ENCODE measurements around the gene TASP1. TPM values are rescaled to one million over a fixed set of nuclear protein-coding genes. Genes with fewer than 3 reads are reported as not detected.

Gene TASP1
- total and polyA plus RNA-seq, 2 experiments from 2014 or later = 7.6 to 8.4 TPM

- H3K79me2 ChIP-seq (ENCODE audit: insufficient read depth) = no peaks in the 10 kb centered on the region
- no peaks in the 10 kb centered on the region for H3F3A ChIP-seq (ENCODE audit: insufficient read depth)
- no peak overlapping the region for H3K4me2 ChIP-seq (ENCODE audit: unreplicated experiment)
- DNase-seq = no peak
- no peaks in the 10 kb centered on the region for H3K9me3 ChIP-seq (ENCODE audit: low read depth)
- H3K9me2 ChIP-seq (ENCODE audit: insufficient read depth) = no peaks in the 10 kb centered on the region
- no peak overlapping the region for H3K27ac ChIP-seq
- H4K20me1 ChIP-seq (ENCODE audit: insufficient read depth) = no peaks in the 10 kb centered on the region
- H3K9ac ChIP-seq = no peak overlapping the region
- no peaks in the 10 kb centered on the region for H3K4me1 ChIP-seq (ENCODE audit: insufficient read depth)
- H3K27me3 ChIP-seq (replicated peaks; ENCODE audit: insufficient read depth) = peaks cover 12% of the 10 kb centered on the region; the same call in 1 of the 2 replicates
- in situ Hi-C loops (cut with MboI) = no loop called here
- no peak overlapping the region for H3K4me3 ChIP-seq
- H3K36me3 ChIP-seq (ENCODE audit: low read depth) = no peaks in the 10 kb centered on the region
- TF ChIP-seq EZH2phosphoT487 (IDR thresholded peaks at IDR 0.05; ENCODE audit: insufficient read depth, low read depth) = no peak
- no peak overlapping the region for H2AFZ ChIP-seq
- WGBS, 2 experiments (ENCODE audit: low coverage in 1 of 2, low lambda C conversion rate in 2 of 2, missing lambda C conversion rate in 2 of 2) = 26 to 39% methylated on average over 1 of the region's 1 CpG
These were observed 45.1 kb upstream of the TASP1 start for GRCh38 chr20:13683833-13684232.

GRCh38 chr20:13681248-13682125, 42.8 kb upstream of the TASP1 start:
- no peaks in the 10 kb centered on the region for H3F3A ChIP-seq (ENCODE audit: insufficient read depth)
- no peak overlapping the region for H3K9ac ChIP-seq
- H3K4me1 ChIP-seq (ENCODE audit: insufficient read depth) = no peaks in the 10 kb centered on the region
- H2AFZ ChIP-seq = no peak overlapping the region
- in situ Hi-C loops (cut with MboI) = no loop called here
- TF ChIP-seq EZH2 (IDR thresholded peaks at IDR 0.05; ENCODE audit: insufficient read depth, poor library complexity, severe bottlenecking) (no peak), EZH2phosphoT487 (IDR thresholded peaks at IDR 0.05; ENCODE audit: insufficient read depth, low read depth) (no peak)
- H4K20me1 ChIP-seq (ENCODE audit: insufficient read depth) = no peaks in the 10 kb centered on the region
- H3K9me3 ChIP-seq (ENCODE audit: low read depth) = no peaks in the 10 kb centered on the region
- no peaks in the 10 kb centered on the region for H3K79me2 ChIP-seq (ENCODE audit: insufficient read depth)
- H3K9me2 ChIP-seq (ENCODE audit: insufficient read depth) = no peaks in the 10 kb centered on the region
- no peak overlapping the region for H3K4me3 ChIP-seq
- no peak for DNase-seq
- 51 to 55% methylated on average over 4 of the region's 4 CpGs for WGBS, 2 experiments (ENCODE audit: low coverage in 1 of 2, low lambda C conversion rate in 2 of 2, missing lambda C conversion rate in 2 of 2)
- H3K36me3 ChIP-seq (ENCODE audit: low read depth) = no peaks in the 10 kb centered on the region
- no peak overlapping the region for H3K4me2 ChIP-seq (ENCODE audit: unreplicated experiment)
- no peak overlapping the region for H3K27ac ChIP-seq
- H3K27me3 ChIP-seq (replicated peaks; ENCODE audit: insufficient read depth) = peaks cover 12% of the 10 kb centered on the region; the same call in 1 of the 2 replicates

GRCh38 chr20:13678944-13679343, 40.2 kb upstream of the TASP1 start:
- in situ Hi-C loops (cut with MboI) = no loop called here
- Histone ChIP-seq H2AFZ (no peak overlapping the region), H4K20me1 (ENCODE audit: insufficient read depth) (no peaks in the 10 kb centered on the region), H3K79me2 (ENCODE audit: insufficient read depth) (no peaks in the 10 kb centered on the region), H3K36me3 (ENCODE audit: low read depth) (no peaks in the 10 kb centered on the region), H3K27me3 (replicated peaks; ENCODE audit: insufficient read depth) (0 out of 2 replicates have a peak, but pooled peaks cover 4% of the 10 kb centered on the region), H3K9ac (no peak overlapping the region), H3K4me3 (no peak overlapping the region), H3K4me2 (ENCODE audit: unreplicated experiment) (no peak overlapping the region), H3K4me1 (ENCODE audit: insufficient read depth) (no peaks in the 10 kb centered on the region), H3K9me3 (ENCODE audit: low read depth) (no peaks in the 10 kb centered on the region), H3K9me2 (ENCODE audit: insufficient read depth) (no peaks in the 10 kb centered on the region), H3F3A (ENCODE audit: insufficient read depth) (no peaks in the 10 kb centered on the region), H3K27ac (no peak overlapping the region)
- 37 to 54% methylated on average over 1 of the region's 1 CpG for WGBS, 2 experiments (ENCODE audit: low coverage in 1 of 2, low lambda C conversion rate in 2 of 2, missing lambda C conversion rate in 2 of 2)
- TF ChIP-seq EZH2phosphoT487 (IDR thresholded peaks at IDR 0.05; ENCODE audit: insufficient read depth, low read depth) (no peak), EZH2 (IDR thresholded peaks at IDR 0.05; ENCODE audit: insufficient read depth, poor library complexity, severe bottlenecking) (no peak)
- DNase-seq = no peak

GRCh38 chr20:13677241-13677640, 38.5 kb upstream of the TASP1 start:
- H3K9ac ChIP-seq = no peak overlapping the region
- 85 to 97% methylated on average over 4 of the region's 4 CpGs for WGBS, 2 experiments (ENCODE audit: low coverage in 1 of 2, low lambda C conversion rate in 2 of 2, missing lambda C conversion rate in 2 of 2)

More at GRCh38 chr20:13677241-13677640, 38.5 kb upstream of the TASP1 start:
- TF ChIP-seq EZH2 (IDR thresholded peaks at IDR 0.05; ENCODE audit: insufficient read depth, poor library complexity, severe bottlenecking) (no peak), EZH2phosphoT487 (IDR thresholded peaks at IDR 0.05; ENCODE audit: insufficient read depth, low read depth) (no peak)
- no peaks in the 10 kb centered on the region for H3K9me2 ChIP-seq (ENCODE audit: insufficient read depth)
- H3K4me3 ChIP-seq = no peak overlapping the region
- no peak for DNase-seq
- H3K79me2 ChIP-seq (ENCODE audit: insufficient read depth) = no peaks in the 10 kb centered on the region
- no peak overlapping the region for H2AFZ ChIP-seq
- H3K9me3 ChIP-seq (ENCODE audit: low read depth) = no peaks in the 10 kb centered on the region
- in situ Hi-C loops (cut with MboI) = no loop called here
- peaks cover 6% of the 10 kb centered on the region for H3F3A ChIP-seq (ENCODE audit: insufficient read depth)
- H3K27ac ChIP-seq = no peak overlapping the region
- H3K36me3 ChIP-seq (ENCODE audit: low read depth) = no peaks in the 10 kb centered on the region
- H3K4me2 ChIP-seq (ENCODE audit: unreplicated experiment) = no peak overlapping the region
- no peaks in the 10 kb centered on the region for H3K27me3 ChIP-seq (replicated peaks; ENCODE audit: insufficient read depth)
- H4K20me1 ChIP-seq (ENCODE audit: insufficient read depth) = no peaks in the 10 kb centered on the region
- peaks cover 6% of the 10 kb centered on the region for H3K4me1 ChIP-seq (ENCODE audit: insufficient read depth)
